HEK293 (cell line): Measurements from ENCODE around the gene CCM2L.

Experiments used
- INSM2 ChIP-seq: fragments of 450-650 bp; formaldehyde crosslinking; IDR thresholded peaks from 2 replicates; pipeline ENCODE4 v1.5.1; 2016; ENCODE audit warnings: missing biosample characterization, missing genetic modification characterization
- REST ChIP-seq: fragments of 450-650 bp; formaldehyde crosslinking; IDR thresholded peaks from 2 replicates; pipeline ENCODE4 v1.5.1; 2016; ENCODE audit warnings: missing biosample characterization, missing genetic modification characterization
- ZNF433 ChIP-seq: fragments of 450-650 bp; formaldehyde crosslinking; IDR thresholded peaks from 2 replicates; pipeline ENCODE4 v1.5.1; 2016; ENCODE audit warnings: missing biosample characterization, missing genetic modification characterization, low read depth
- ZNF792 ChIP-seq: fragments of 450-650 bp; formaldehyde crosslinking; IDR thresholded peaks from 2 replicates; pipeline ENCODE4 v1.5.1; 2016; ENCODE audit warnings: missing biosample characterization, missing genetic modification characterization

GRCh38 chr20:32078322-32078721, 68.1 kb downstream of the CCM2L start:
- TF ChIP-seq INSM2 (tag by site-specific recombination), result no peak
- no peak for TF ChIP-seq REST (tag by site-specific recombination)
- no peak for TF ChIP-seq ZNF792
- TF ChIP-seq ZNF433 (tag by site-specific recombination), result no peak
